Mucosa of stomach (tissue), 1 donor: ENCODE measurements around the gene TMEM45A.

ENCODE experiments used
- H3K27me3 ChIP-seq: one replicate; pipeline ENCODE4 v1.7.0; 2013; ENCODE audit warnings: mild to moderate bottlenecking, low read length; ENCODE audit not compliant: control insufficient read depth, insufficient read depth
- H3K36me3 ChIP-seq: one replicate; pipeline ENCODE4 v1.7.0; 2013; ENCODE audit warnings: low read length; ENCODE audit not compliant: control insufficient read depth, insufficient read depth
- H3K4me1 ChIP-seq: one replicate; pipeline ENCODE4 v1.7.0; 2013; ENCODE audit warnings: mild to moderate bottlenecking, low read length; ENCODE audit not compliant: control insufficient read depth, insufficient read depth
- H3K4me3 ChIP-seq: one replicate; pipeline ENCODE4 v1.7.0; 2013; ENCODE audit warnings: low read length
- H3K9ac ChIP-seq: one replicate; pipeline ENCODE4 v1.7.0; 2013; ENCODE audit warnings: mild to moderate bottlenecking, low read length, moderate library complexity
- H3K9me3 ChIP-seq: one replicate; pipeline ENCODE4 v1.7.0; 2013; ENCODE audit warnings: mild to moderate bottlenecking, low read length, moderate library complexity; ENCODE audit not compliant: control insufficient read depth
- donor health status: Pancreatic carcinoma.

Gene TMEM45A

GRCh38 chr3:100586832-100587231 is 94.4 kb downstream of the TMEM45A start:
- Histone ChIP-seq H3K4me1 (no peaks in the 10 kb centered on the region), H3K27me3 (no peaks in the 10 kb centered on the region), H3K9ac (no peak overlapping the region), H3K9me3 (no peaks in the 10 kb centered on the region), H3K4me3 (no peak overlapping the region), H3K36me3 (no peaks in the 10 kb centered on the region)

- H3K27me3 ChIP-seq = no peaks in the 10 kb centered on the region
- H3K36me3 ChIP-seq = no peaks in the 10 kb centered on the region
- H3K4me1 ChIP-seq = no peaks in the 10 kb centered on the region
- no peak overlapping the region for H3K9ac ChIP-seq
- H3K4me3 ChIP-seq = no peak overlapping the region
- no peaks in the 10 kb centered on the region for H3K9me3 ChIP-seq
Observed at GRCh38 chr3:100588251-100588650, 95.8 kb downstream of the TMEM45A start.

GRCh38 chr3:100590114-100590839 is 97.9 kb downstream of the TMEM45A start:
- H3K4me3 ChIP-seq = no peak overlapping the region
- H3K4me1 ChIP-seq = no peaks in the 10 kb centered on the region
- no peaks in the 10 kb centered on the region for H3K27me3 ChIP-seq
- no peaks in the 10 kb centered on the region for H3K36me3 ChIP-seq
- H3K9ac ChIP-seq = no peak overlapping the region
- H3K9me3 ChIP-seq = no peaks in the 10 kb centered on the region

- Histone ChIP-seq H3K4me1 (no peaks in the 10 kb centered on the region), H3K27me3 (no peaks in the 10 kb centered on the region), H3K9ac (no peak overlapping the region), H3K36me3 (no peaks in the 10 kb centered on the region), H3K4me3 (no peak overlapping the region), H3K9me3 (no peaks in the 10 kb centered on the region)
Observed at GRCh38 chr3:100590840-100591147, 98.4 kb downstream of the TMEM45A start.

- H3K9me3 ChIP-seq = no peaks in the 10 kb centered on the region
- H3K9ac ChIP-seq = no peak overlapping the region
- no peaks in the 10 kb centered on the region for H3K4me1 ChIP-seq
- H3K27me3 ChIP-seq = no peaks in the 10 kb centered on the region
- no peaks in the 10 kb centered on the region for H3K36me3 ChIP-seq
- H3K4me3 ChIP-seq = no peak overlapping the region
Observed at GRCh38 chr3:100591411-100591810, 99.0 kb downstream of the TMEM45A start.

- peaks cover 17% of the 10 kb centered on the region for H3K4me1 ChIP-seq
- no peaks in the 10 kb centered on the region for H3K9me3 ChIP-seq
- H3K36me3 ChIP-seq = no peaks in the 10 kb centered on the region
- no peak overlapping the region for H3K9ac ChIP-seq
- H3K27me3 ChIP-seq = no peaks in the 10 kb centered on the region
- H3K4me3 ChIP-seq = no peak overlapping the region
Observed at GRCh38 chr3:100600181-100601042, 108.0 kb downstream of the TMEM45A start.

- Histone ChIP-seq H3K4me3 (no peak overlapping the region), H3K9ac (no peak overlapping the region)
Observed at GRCh38 chr3:100602506-100603444, 110.4 kb downstream of the TMEM45A start.

GRCh38 chr3:100603469-100603868 is 111.0 kb downstream of the TMEM45A start:
- Histone ChIP-seq H3K27me3 (no peaks in the 10 kb centered on the region), H3K4me3 (no peak overlapping the region), H3K9me3 (no peaks in the 10 kb centered on the region), H3K9ac (no peak overlapping the region), H3K4me1 (peaks cover 17% of the 10 kb centered on the region), H3K36me3 (no peaks in the 10 kb centered on the region)

More at GRCh38 chr3:100602506-100603444, 110.4 kb downstream of the TMEM45A start:
- Histone ChIP-seq H3K27me3 (no peaks in the 10 kb centered on the region), H3K36me3 (no peaks in the 10 kb centered on the region), H3K4me1 (peaks cover 17% of the 10 kb centered on the region), H3K9me3 (no peaks in the 10 kb centered on the region)

GRCh38 chr3:100605358-100605757 is 112.9 kb downstream of the TMEM45A start:
- Histone ChIP-seq H3K36me3 (no peaks in the 10 kb centered on the region), H3K27me3 (no peaks in the 10 kb centered on the region), H3K9me3 (no peaks in the 10 kb centered on the region), H3K4me3 (no peak overlapping the region), H3K4me1 (peaks cover 21% of the 10 kb centered on the region), H3K9ac (no peak overlapping the region)

- Histone ChIP-seq H3K27me3 (no peaks in the 10 kb centered on the region), H3K9me3 (no peaks in the 10 kb centered on the region), H3K4me1 (peaks cover 21% of the 10 kb centered on the region), H3K4me3 (no peak overlapping the region), H3K36me3 (no peaks in the 10 kb centered on the region), H3K9ac (no peak overlapping the region)
Observed at GRCh38 chr3:100606894-100607512, 114.6 kb downstream of the TMEM45A start.

GRCh38 chr3:100609305-100609704 is 116.9 kb downstream of the TMEM45A start, which contains the start of gene ADGRG7:
TSS of gene ADGRG7 (plus strand) at chr3:100609601. CDS start at chr3:100609857, 256 bp downstream.
- Histone ChIP-seq H3K4me3 (no peak within 1 kb of the TSS), H3K9me3 (no peaks in the 10 kb centered on the region), H3K9ac (no peak within 1 kb of the TSS), H3K36me3 (no peaks in the 10 kb centered on the region), H3K27me3 (no peaks in the 10 kb centered on the region), H3K4me1 (peaks cover 5% of the 10 kb centered on the region)
